Measurements from ENCODE around the gene MAST4.
"Not testable (repeated sequence)": the region's sequence is repeated elsewhere in the genome, so short reads cannot be mapped to it uniquely, and the experiment has no call there.

MAST4 gene

GRCh38 chr5:67098656-67099055, 502.5 kb downstream of the MAST4 start:
- FAIRE-seq: no peak
- no peak for DNase-seq (ENCODE audit: insufficient read length, low spot score)

GRCh38 chr5:67100301-67100700, 504.1 kb downstream of the MAST4 start:
- FAIRE-seq (no peak), DNase-seq (ENCODE audit: insufficient read length, low spot score) (no peak)

DNA sequence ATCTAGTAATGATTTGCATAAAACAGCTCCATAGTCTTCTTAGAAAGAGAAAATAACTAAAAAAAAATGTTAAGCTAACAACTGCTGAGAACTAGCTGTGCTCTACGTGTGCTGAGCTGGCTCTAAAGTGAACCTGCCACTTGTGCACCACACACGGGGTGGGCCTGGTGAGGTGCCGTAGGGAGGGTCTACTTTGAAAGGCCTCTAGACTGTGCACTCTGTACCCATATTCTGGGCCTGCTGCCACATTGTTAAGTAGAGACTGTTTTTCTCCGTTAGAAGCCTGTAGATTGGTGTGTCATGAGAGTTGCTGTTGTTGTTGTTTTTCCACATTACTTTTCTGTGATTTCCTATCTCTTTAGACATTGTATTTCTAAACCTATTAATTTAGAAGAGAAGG, 506.5 kb downstream of the MAST4 start:
- no peak for FAIRE-seq
- no peak for DNase-seq (ENCODE audit: insufficient read length, low spot score)

DNA sequence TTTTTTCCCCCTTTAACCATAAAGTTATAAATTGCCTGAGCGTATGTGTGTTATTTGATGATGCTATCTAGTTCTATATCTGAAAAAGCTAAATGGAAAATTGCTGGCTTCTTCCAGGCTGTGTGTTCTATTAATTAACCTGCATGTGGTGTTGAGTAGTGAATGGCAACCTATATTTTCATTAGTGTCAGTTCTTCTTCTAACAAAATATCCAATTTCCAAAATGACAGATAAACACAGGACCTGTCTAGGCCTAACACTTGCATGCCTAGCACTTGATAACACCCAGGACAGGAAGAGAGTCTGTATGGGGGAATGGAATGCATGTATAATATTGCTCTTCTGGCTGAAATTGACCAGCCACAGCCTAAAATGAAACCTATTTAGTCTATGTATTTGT, 508.7 kb downstream of the MAST4 start:
- FAIRE-seq (no peak), DNase-seq (ENCODE audit: insufficient read length, low spot score) (no peak)

DNA sequence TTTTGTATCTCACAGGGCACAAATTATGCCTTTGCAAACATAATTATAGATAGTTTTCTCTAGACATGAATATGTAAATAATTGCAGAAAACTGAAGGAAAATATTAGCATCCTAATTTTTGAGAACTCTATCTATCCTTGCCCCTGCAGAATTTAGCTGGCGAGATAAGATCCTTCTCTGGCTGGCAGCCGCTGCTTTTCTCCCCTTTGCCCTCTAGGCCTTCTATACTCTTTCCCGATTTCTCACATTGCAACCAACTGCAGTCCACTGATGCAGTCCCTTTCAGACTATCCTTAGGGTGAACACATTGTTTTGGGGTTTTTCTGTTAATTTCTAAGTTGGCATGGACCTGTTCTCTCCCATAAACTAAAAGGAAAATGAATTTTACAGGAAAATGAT, 509.1 kb downstream of the MAST4 start:
- FAIRE-seq: no peak
- DNase-seq (ENCODE audit: insufficient read length, low spot score): no peak

DNA sequence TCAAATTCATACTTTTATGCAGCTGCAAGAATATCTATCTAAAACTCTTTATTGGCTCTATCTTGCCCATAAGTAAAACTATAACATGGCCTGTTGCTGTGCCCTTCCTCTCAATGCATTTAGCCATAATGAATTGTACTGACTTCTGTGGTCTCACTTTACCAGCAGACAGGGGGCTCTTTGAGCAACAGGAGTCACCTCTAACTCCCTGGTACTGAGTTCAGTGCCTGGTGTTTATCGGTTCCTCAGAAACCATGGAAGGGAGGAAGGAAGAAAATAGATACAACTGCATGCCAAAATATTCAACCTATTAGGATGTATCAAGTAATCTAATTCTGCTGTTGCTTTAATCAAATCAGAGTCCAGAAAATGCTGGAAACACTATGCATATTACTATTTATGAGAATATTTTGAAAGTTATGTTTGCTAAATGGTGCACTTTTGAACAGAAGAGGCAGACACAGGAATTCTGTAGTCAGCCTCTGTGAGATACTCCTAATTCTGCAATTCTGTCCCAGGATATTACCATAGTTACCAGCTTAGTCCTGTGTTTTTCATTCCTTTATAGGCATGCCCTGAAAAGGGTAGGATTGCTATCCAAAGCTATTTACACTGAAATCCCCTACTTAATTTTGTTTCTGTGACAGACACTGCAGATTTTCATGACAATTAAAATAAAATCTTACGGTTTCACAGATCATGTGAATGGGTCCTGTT, 510.6 kb downstream of the MAST4 start:
- FAIRE-seq (no peak), DNase-seq (ENCODE audit: insufficient read length, low spot score) (no peak)

DNA sequence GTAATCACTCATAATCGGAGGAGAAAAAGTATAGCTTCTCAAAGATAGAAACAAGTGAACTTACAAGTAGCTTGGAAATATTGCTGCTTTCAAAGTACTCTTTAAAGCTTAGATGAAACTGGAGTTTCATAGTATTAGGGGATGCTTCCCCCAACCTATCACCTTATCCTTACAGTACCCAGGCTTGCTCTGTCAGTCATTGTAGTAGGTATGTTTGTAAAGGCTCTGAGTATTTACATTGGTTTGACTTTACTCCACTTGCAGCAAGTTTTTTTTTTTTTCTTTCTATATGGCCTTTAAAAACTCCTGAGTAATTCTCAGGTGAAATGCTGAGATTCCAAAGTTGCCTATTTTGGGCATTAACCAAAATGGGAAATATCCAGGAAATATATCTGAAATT, 515.6 kb downstream of the MAST4 start:
- no peak for FAIRE-seq
- no peak for DNase-seq (ENCODE audit: insufficient read length, low spot score)

GRCh38 chr5:67115246-67115645, 519.1 kb downstream of the MAST4 start:
- no peak for FAIRE-seq
- DNase-seq (ENCODE audit: insufficient read length, low spot score): no peak

- no peak for FAIRE-seq
Observed at GRCh38 chr5:67115817-67116216, 519.6 kb downstream of the MAST4 start.

GRCh38 chr5:67118050-67118620, 521.9 kb downstream of the MAST4 start:
- no peak for FAIRE-seq
- no peak for DNase-seq (ENCODE audit: insufficient read length, low spot score)

More at GRCh38 chr5:67115817-67116216, 519.6 kb downstream of the MAST4 start:
- DNase-seq (ENCODE audit: insufficient read length, low spot score): no peak

- DNase-seq (ENCODE audit: insufficient read length, low spot score) (no peak), FAIRE-seq (no peak)
Observed at GRCh38 chr5:67119010-67119409, 522.8 kb downstream of the MAST4 start.

DNA sequence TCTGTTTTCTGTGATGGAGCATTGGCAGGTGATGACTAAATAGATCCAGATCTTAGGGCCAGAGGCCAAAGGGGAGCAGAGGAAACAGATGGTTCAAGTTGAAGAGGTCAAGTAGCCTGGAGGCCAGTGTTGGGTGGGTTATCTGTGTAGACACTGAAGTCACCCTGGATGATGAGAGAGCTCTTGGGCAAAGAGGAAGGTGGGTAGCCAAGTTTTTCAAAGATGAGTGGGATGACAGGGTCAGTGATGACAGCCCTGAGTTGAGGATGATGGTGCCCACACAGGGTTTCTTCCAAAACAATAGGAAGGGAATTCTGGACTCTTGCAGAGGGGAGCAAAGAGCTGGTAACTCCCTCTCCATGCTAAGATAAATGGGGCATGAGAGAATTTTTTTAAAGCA, 523.8 kb downstream of the MAST4 start:
- FAIRE-seq (no peak), DNase-seq (ENCODE audit: insufficient read length, low spot score) (no peak)

GRCh38 chr5:67123819-67124218, 527.6 kb downstream of the MAST4 start:
- FAIRE-seq (no peak), DNase-seq (ENCODE audit: insufficient read length, low spot score) (no peak)

DNA sequence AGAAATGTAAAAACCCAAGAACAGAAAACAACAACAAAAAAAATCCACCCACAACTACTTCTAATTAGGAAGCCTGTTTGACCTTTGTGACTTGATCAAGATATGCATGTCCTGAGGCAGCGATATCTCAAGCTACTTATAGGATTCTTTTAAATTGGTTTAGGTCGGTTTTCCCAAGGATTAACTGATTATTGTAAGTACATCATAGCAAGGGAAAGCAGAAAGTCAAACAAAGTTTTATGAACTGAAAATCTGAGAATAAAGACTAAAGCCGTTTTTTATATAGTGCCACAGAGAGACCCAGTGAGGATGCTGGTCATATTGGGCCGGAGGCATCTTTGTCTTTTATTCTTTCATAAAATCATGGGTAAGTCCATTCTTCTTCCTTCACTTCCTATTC, 528.4 kb downstream of the MAST4 start:
- no peak for FAIRE-seq

GRCh38 chr5:67127347-67127895, 531.2 kb downstream of the MAST4 start:
- not testable (repeated sequence) for FAIRE-seq; DNase-seq (ENCODE audit: insufficient read length, low spot score)

More for the DNA sequence above, 528.4 kb downstream of the MAST4 start:
- no peak for DNase-seq (ENCODE audit: insufficient read length, low spot score)

- DNase-seq (ENCODE audit: insufficient read length, low spot score) (no peak), FAIRE-seq (no peak)
Observed at GRCh38 chr5:67129768-67130167, 533.6 kb downstream of the MAST4 start.

- DNase-seq (ENCODE audit: insufficient read length, low spot score): no peak
- FAIRE-seq: no peak
Observed at GRCh38 chr5:67133217-67133616, 537.0 kb downstream of the MAST4 start.

- DNase-seq (ENCODE audit: insufficient read length, low spot score) (no peak), FAIRE-seq (no peak)
Observed at GRCh38 chr5:67133776-67134175, 537.6 kb downstream of the MAST4 start.

GRCh38 chr5:67135381-67135984, 539.3 kb downstream of the MAST4 start:
- no peak for FAIRE-seq
- DNase-seq (ENCODE audit: insufficient read length, low spot score): no peak

DNA sequence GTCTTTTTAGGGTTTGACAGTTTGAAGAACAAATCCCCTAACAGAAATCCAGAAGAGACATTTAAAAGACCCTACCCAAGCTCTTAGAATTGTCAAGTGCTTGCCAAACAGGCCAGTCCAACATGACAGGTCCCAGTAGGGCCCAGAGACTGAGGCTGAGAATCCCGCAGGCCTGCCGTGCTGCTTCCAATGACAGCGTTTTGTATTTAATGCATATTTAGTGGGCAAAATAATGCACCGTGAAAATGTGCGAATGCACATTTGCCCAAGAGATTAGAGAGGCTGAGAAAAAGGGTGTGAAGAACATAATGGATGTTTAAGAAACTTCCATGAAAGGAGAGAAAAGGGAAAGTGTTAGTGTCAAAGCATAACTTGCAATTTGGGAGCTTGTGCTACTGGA, 542.8 kb downstream of the MAST4 start:
- DNase-seq (ENCODE audit: insufficient read length, low spot score): no peak

DNA sequence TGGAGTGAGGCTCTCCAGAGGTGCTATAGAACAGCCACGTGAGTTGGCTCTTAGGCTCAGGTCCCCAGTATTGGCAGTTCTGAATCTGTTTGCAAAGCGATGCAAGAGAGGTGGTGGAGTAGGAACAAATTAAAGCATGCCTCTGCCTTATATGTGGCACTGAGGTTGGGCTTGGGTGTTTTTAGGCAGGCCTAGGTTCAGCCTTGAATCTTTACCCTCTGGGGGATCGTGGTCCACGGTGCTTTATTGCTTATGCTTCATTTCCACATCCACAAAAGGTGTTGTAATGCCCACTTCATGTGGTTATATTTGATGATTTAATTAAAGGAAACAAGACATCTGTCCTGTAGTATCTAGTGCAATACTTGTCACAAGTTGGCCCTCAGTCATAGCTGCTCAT, 544.2 kb downstream of the MAST4 start:
- FAIRE-seq (no peak), DNase-seq (ENCODE audit: insufficient read length, low spot score) (no peak)

More for the DNA sequence above, 542.8 kb downstream of the MAST4 start:
- FAIRE-seq: no peak

DNA sequence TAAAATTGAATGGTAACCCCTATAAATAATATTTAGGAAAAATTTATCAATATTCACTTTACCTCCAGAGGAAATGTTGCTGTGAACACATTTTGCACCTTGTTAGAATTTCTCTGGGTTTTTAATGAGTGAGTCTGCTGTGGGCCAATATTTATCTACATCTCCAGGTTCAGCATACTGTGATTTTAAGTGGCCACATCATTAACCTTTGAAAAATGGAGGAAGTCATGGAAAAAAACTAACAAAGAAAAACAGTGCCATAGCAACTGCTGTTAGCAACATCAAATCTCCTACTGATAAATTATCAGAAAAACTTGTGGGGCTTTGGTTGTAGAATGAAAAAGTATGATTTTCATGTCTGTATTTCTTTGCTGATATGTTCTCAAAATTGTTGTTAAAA, 545.5 kb downstream of the MAST4 start:
- no peak for FAIRE-seq

More for the DNA sequence above, 545.5 kb downstream of the MAST4 start:
- no peak for DNase-seq (ENCODE audit: insufficient read length, low spot score)

Data from GM19239 (cell line).